GM23248 (cell line): ENCODE measurements around the gene PPP5C. TPM values are rescaled to one million over a fixed set of nuclear protein-coding genes. Genes with fewer than 3 reads are reported as not detected.

Source experiments
- DNase-seq: peaks from one replicate; pipeline ENCODE4 v3.0.0-alpha.2; 2015
- H2AFZ ChIP-seq: fragments of 200-600 bp; sonication (generic); 2 replicates; pipeline ENCODE4 v1.6.1; 2016; ENCODE audit warnings: antibody characterized with exemption
- H3F3A ChIP-seq: fragments of 200-600 bp; sonication (generic); 2 replicates; pipeline ENCODE4 v1.6.1; 2016; ENCODE audit warnings: mild to moderate bottlenecking, antibody characterized with exemption, mixed run types; ENCODE audit not compliant: insufficient read depth
- H3K27ac ChIP-seq: fragments of 200-600 bp; sonication (generic); 2 replicates; pipeline ENCODE4 v1.5.1; 2016; ENCODE audit warnings: mild to moderate bottlenecking
- H3K27me3 ChIP-seq: fragments of 200-600 bp; sonication (generic); replicated peaks from 2 replicates; pipeline ENCODE4 v1.6.1; 2016; ENCODE audit warnings: mild to moderate bottlenecking; ENCODE audit not compliant: insufficient read depth
- H3K36me3 ChIP-seq: fragments of 200-600 bp; sonication (generic); 2 replicates; pipeline ENCODE4 v1.6.1; 2016; ENCODE audit warnings: low read depth, mild to moderate bottlenecking
- H3K4me1 ChIP-seq: fragments of 200-600 bp; sonication (generic); 2 replicates; pipeline ENCODE4 v1.6.1; 2016; ENCODE audit warnings: mild to moderate bottlenecking; ENCODE audit not compliant: insufficient read depth
- H3K4me2 ChIP-seq: fragments of 200-600 bp; sonication (generic); one replicate; pipeline ENCODE4 v1.6.1; 2016; ENCODE audit warnings: mild to moderate bottlenecking; ENCODE audit not compliant: unreplicated experiment
- H3K4me3 ChIP-seq: fragments of 200-600 bp; sonication (generic); 2 replicates; pipeline ENCODE4 v1.5.1; 2016; ENCODE audit warnings: mild to moderate bottlenecking
- H3K79me2 ChIP-seq: fragments of 200-600 bp; sonication (generic); 2 replicates; pipeline ENCODE4 v1.6.1; 2016; ENCODE audit warnings: mild to moderate bottlenecking; ENCODE audit not compliant: insufficient read depth
- H3K9ac ChIP-seq: fragments of 200-600 bp; sonication (generic); 2 replicates; pipeline ENCODE4 v1.6.1; 2016; ENCODE audit warnings: mild to moderate bottlenecking
- H3K9me2 ChIP-seq: fragments of 200-600 bp; sonication (generic); 2 replicates; pipeline ENCODE4 v1.6.1; 2016; ENCODE audit warnings: mixed run types, mild to moderate bottlenecking, moderate library complexity; ENCODE audit not compliant: insufficient read depth
- H3K9me3 ChIP-seq: fragments of 200-600 bp; sonication (generic); one replicate; pipeline ENCODE4 v1.6.1; 2017; ENCODE audit warnings: low read depth
- H4K20me1 ChIP-seq: fragments of 200-600 bp; sonication (generic); 2 replicates; pipeline ENCODE4 v1.6.0; 2016; ENCODE audit not compliant: insufficient read depth
- EZH2 ChIP-seq: fragments of 200-600 bp; sonication (generic); IDR thresholded peaks from 2 replicates; pipeline ENCODE4 v1.6.1; 2018; ENCODE audit warnings: antibody characterized with exemption, mild to moderate bottlenecking; ENCODE audit not compliant: insufficient read depth, poor library complexity, severe bottlenecking
- EZH2phosphoT487 ChIP-seq: fragments of 200-600 bp; sonication (generic); IDR thresholded peaks from 2 replicates; pipeline ENCODE4 v1.6.1; 2018; ENCODE audit warnings: antibody characterized with exemption, moderate library complexity, mild to moderate bottlenecking, low read depth; ENCODE audit not compliant: insufficient read depth
- WGBS, 2 experiments: methylation state at CpG; one replicate each; pipeline ENCODE4 v1.1.6; 2015 to 2017; ENCODE audit warnings: low lambda C conversion rate in 2 of 2, low coverage in 1 of 2; ENCODE audit errors: missing lambda C conversion rate in 2 of 2; 5-methylcytosine and 5-hydroxymethylcytosine counted together
- in situ Hi-C: fragments of 300-500 bp; cut with MboI; formaldehyde crosslinking; loops from 2 replicates; pipeline ENCODE4 v1.15.0; 2020
- polyA plus RNA-seq: library from polyadenylated mRNA; unstranded; fragments of >200 nt; fragmentation: Nextera tagmentation; extraction: Ambion mirVana; gene quantifications from 2 replicates; pipeline ENCODE4 v1.2.1, GENCODE V29; 2016
- total RNA-seq: library from RNA; depleted of rRNA; stranded (reverse); fragments of >200 nt; shearing (Covaris generic); gene quantifications from 2 replicates; pipeline ENCODE4 v1.2.3, GENCODE V29; 2014

The PPP5C gene
- total and polyA plus RNA-seq, 2 experiments from 2014 or later = 47.3 to 60.8 TPM

- H3K9me2 ChIP-seq = no peaks in the 10 kb centered on the region
- H3K9ac ChIP-seq = no peak overlapping the region
- no peaks in the 10 kb centered on the region for H3K79me2 ChIP-seq
- H2AFZ ChIP-seq = no peak overlapping the region
- no peaks in the 10 kb centered on the region; the same call in 1 of the 2 replicates for H3F3A ChIP-seq
- in situ Hi-C loops = no loop called here
- no peaks in the 10 kb centered on the region for H4K20me1 ChIP-seq
- H3K4me1 ChIP-seq = no peaks in the 10 kb centered on the region; the same call in 1 of the 2 replicates
- no peak for DNase-seq
- no peaks in the 10 kb centered on the region for H3K36me3 ChIP-seq
- H3K4me3 ChIP-seq = no peak overlapping the region
- H3K27ac ChIP-seq = no peak overlapping the region
- WGBS, 2 experiments = 71% methylated on average over 7 of the region's 7 CpGs
- no peak for TF ChIP-seq EZH2
- TF ChIP-seq EZH2phosphoT487 = no peak
- no peak overlapping the region for H3K4me2 ChIP-seq
- H3K9me3 ChIP-seq = no peaks in the 10 kb centered on the region
- no peaks in the 10 kb centered on the region for H3K27me3 ChIP-seq
Observed at GRCh38 chr19:46420056-46420455, 73.2 kb downstream of the PPP5C start.

GRCh38 chr19:46422344-46422743 is 75.5 kb downstream of the PPP5C start:
- Histone ChIP-seq H3K9me3 (no peaks in the 10 kb centered on the region), H3K27me3 (no peaks in the 10 kb centered on the region), H3K4me1 (0 out of 2 replicates have a peak, but pooled peaks cover 11% of the 10 kb centered on the region), H3K4me3 (no peak overlapping the region), H3F3A (no peaks in the 10 kb centered on the region), H3K9ac (no peak overlapping the region), H3K36me3 (no peaks in the 10 kb centered on the region), H3K9me2 (no peaks in the 10 kb centered on the region), H3K27ac (no peak overlapping the region), H3K4me2 (no peak overlapping the region), H4K20me1 (no peaks in the 10 kb centered on the region), H2AFZ (no peak overlapping the region), H3K79me2 (no peaks in the 10 kb centered on the region)
- 22 to 36% methylated on average over 2 of the region's 2 CpGs for WGBS, 2 experiments
- TF ChIP-seq EZH2phosphoT487 (no peak), EZH2 (no peak)
- in situ Hi-C loops = no loop called here
- DNase-seq = no peak

GRCh38 chr19:46423188-46423587 is 76.3 kb downstream of the PPP5C start:
- H3K27me3 ChIP-seq = no peaks in the 10 kb centered on the region
- H3K4me1 ChIP-seq = 0 out of 2 replicates have a peak, but pooled peaks cover 11% of the 10 kb centered on the region
- WGBS, 2 experiments = 56 to 58% methylated on average over 5 of the region's 5 CpGs
- H3F3A ChIP-seq = no peaks in the 10 kb centered on the region
- H3K79me2 ChIP-seq = no peaks in the 10 kb centered on the region
- H3K4me2 ChIP-seq = no peak overlapping the region
- H4K20me1 ChIP-seq = no peaks in the 10 kb centered on the region
- no peak overlapping the region for H3K4me3 ChIP-seq
- DNase-seq = no peak
- H3K9me3 ChIP-seq = no peaks in the 10 kb centered on the region
- TF ChIP-seq EZH2phosphoT487 = no peak
- no peak for TF ChIP-seq EZH2
- H3K27ac ChIP-seq = no peak overlapping the region
- H3K36me3 ChIP-seq = no peaks in the 10 kb centered on the region
- in situ Hi-C loops = no loop called here
- no peak overlapping the region for H3K9ac ChIP-seq
- H2AFZ ChIP-seq = no peak overlapping the region
- H3K9me2 ChIP-seq = no peaks in the 10 kb centered on the region

GRCh38 chr19:46426035-46426505 is 79.2 kb downstream of the PPP5C start:
- no peak for TF ChIP-seq EZH2phosphoT487
- no peak for TF ChIP-seq EZH2
- Histone ChIP-seq H3K27ac (no peak overlapping the region), H3K9ac (peak overlapping the region; percentile 67)

More at GRCh38 chr19:46426035-46426505, 79.2 kb downstream of the PPP5C start:
- peak; percentile 51 for DNase-seq
- Histone ChIP-seq H3K4me3 (peak overlapping the region; percentile 78), H3K9me2 (no peaks in the 10 kb centered on the region), H3F3A (no peaks in the 10 kb centered on the region), H3K36me3 (no peaks in the 10 kb centered on the region), H3K79me2 (no peaks in the 10 kb centered on the region), H3K27me3 (no peaks in the 10 kb centered on the region; the same call in 1 of the 2 replicates), H3K4me1 (peaks cover 11% of the 10 kb centered on the region; the same call in 1 of the 2 replicates), H3K9me3 (no peaks in the 10 kb centered on the region), H2AFZ (peak overlapping the region; percentile 100), H4K20me1 (no peaks in the 10 kb centered on the region), H3K4me2 (peak overlapping the region; percentile 97)
- in situ Hi-C loops = no loop called here
- WGBS, 2 experiments = 3% methylated on average over 10 of the region's 10 CpGs
